Parathyroid adenoma (tissue), 2 donors: ENCODE results near the gene ARHGAP8.

Source experiments
- H2AFZ ChIP-seq: fragments of 300-600 bp; sonication (generic); one replicate; pipeline ENCODE4 v1.7.0; 2017; ENCODE audit warnings: antibody characterized with exemption, mild to moderate bottlenecking
- H3K27ac ChIP-seq: fragments of 300-600 bp; sonication (generic); one replicate; pipeline ENCODE4 v1.7.0; 2017
- H3K27me3 ChIP-seq: fragments of 300-600 bp; sonication (generic); one replicate; pipeline ENCODE4 v1.7.0; 2017; ENCODE audit warnings: low read length; ENCODE audit not compliant: control insufficient read depth, insufficient read depth
- H3K36me3 ChIP-seq: fragments of 300-600 bp; sonication (generic); one replicate; pipeline ENCODE4 v1.7.0; 2017; ENCODE audit warnings: low read length; ENCODE audit not compliant: control insufficient read depth, insufficient read depth
- H3K4me1 ChIP-seq: fragments of 300-600 bp; sonication (generic); one replicate; pipeline ENCODE4 v1.7.0; 2017; ENCODE audit warnings: control low read depth
- H3K4me2 ChIP-seq: fragments of 300-600 bp; sonication (generic); one replicate; pipeline ENCODE4 v1.7.0; 2017; ENCODE audit warnings: low read length
- H3K4me3 ChIP-seq: fragments of 300-600 bp; sonication (generic); one replicate; pipeline ENCODE4 v1.7.0; 2017; ENCODE audit warnings: low read depth, low read length
- H3K79me2 ChIP-seq: fragments of 300-600 bp; sonication (generic); one replicate; pipeline ENCODE4 v1.7.0; 2017; ENCODE audit warnings: control low read depth
- H3K9ac ChIP-seq: fragments of 300-600 bp; sonication (generic); one replicate; pipeline ENCODE4 v1.7.0; 2017; ENCODE audit warnings: mild to moderate bottlenecking
- H3K9me3 ChIP-seq: fragments of 300-600 bp; sonication (generic); one replicate; pipeline ENCODE4 v1.7.0; 2017; ENCODE audit warnings: low read length; ENCODE audit not compliant: control insufficient read depth
- TF ChIP-seq, protein P1 (sequence below): fragments of 300-600 bp; sonication (generic); IDR thresholded peaks from one replicate; pipeline ENCODE4 v1.7.0; 2017; ENCODE audit warnings: antibody characterized with exemption, mild to moderate bottlenecking
- donor health status: primary hyperparathyroidism.

The ARHGAP8 gene

DNA sequence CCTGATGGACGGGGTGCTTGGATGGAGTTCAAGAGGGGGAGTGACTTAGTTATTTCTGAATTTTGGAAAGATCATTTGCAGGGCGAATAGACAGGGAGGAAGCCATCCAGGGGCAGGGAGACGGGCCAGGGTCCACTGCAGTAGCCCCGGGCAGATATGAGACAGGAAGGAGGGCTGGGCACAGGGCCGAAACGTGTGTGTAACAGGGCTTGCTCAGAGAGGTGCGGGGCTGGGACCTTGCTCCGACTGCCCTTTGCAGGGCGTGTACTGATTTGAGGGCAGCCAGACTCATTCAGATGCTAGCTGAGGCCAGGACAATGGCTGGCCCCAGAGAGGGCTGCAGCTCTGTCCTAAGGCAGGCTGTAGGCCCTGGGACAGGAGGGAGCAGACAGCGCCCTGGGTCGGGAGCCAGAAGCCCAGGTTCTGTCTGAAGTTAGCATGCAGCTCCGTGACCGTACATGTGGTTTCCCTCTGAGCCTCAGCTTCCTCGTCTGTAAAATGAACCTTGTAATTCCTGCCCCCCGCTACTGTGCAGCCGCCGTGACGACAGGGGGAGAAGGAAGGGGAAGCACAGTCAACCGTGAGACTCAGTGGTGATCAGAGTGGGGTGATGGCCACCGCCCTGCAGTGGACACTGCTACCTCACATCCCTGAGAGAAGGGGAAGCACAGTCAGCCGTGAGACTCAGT is 154.0 kb downstream of the ARHGAP8 start:
- Histone ChIP-seq H3K9me3 (peaks cover 7% of the 10 kb centered on the region), H3K4me2 (no peak overlapping the region), H3K27me3 (no peaks in the 10 kb centered on the region), H3K27ac (no peak overlapping the region), H2AFZ (no peak overlapping the region), H3K79me2 (no peaks in the 10 kb centered on the region), H3K36me3 (no peaks in the 10 kb centered on the region), H3K9ac (no peak overlapping the region), H3K4me3 (no peak overlapping the region), H3K4me1 (no peaks in the 10 kb centered on the region)
- TF ChIP-seq, protein P1, sequence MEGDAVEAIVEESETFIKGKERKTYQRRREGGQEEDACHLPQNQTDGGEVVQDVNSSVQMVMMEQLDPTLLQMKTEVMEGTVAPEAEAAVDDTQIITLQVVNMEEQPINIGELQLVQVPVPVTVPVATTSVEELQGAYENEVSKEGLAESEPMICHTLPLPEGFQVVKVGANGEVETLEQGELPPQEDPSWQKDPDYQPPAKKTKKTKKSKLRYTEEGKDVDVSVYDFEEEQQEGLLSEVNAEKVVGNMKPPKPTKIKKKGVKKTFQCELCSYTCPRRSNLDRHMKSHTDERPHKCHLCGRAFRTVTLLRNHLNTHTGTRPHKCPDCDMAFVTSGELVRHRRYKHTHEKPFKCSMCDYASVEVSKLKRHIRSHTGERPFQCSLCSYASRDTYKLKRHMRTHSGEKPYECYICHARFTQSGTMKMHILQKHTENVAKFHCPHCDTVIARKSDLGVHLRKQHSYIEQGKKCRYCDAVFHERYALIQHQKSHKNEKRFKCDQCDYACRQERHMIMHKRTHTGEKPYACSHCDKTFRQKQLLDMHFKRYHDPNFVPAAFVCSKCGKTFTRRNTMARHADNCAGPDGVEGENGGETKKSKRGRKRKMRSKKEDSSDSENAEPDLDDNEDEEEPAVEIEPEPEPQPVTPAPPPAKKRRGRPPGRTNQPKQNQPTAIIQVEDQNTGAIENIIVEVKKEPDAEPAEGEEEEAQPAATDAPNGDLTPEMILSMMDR, result no peak

DNA sequence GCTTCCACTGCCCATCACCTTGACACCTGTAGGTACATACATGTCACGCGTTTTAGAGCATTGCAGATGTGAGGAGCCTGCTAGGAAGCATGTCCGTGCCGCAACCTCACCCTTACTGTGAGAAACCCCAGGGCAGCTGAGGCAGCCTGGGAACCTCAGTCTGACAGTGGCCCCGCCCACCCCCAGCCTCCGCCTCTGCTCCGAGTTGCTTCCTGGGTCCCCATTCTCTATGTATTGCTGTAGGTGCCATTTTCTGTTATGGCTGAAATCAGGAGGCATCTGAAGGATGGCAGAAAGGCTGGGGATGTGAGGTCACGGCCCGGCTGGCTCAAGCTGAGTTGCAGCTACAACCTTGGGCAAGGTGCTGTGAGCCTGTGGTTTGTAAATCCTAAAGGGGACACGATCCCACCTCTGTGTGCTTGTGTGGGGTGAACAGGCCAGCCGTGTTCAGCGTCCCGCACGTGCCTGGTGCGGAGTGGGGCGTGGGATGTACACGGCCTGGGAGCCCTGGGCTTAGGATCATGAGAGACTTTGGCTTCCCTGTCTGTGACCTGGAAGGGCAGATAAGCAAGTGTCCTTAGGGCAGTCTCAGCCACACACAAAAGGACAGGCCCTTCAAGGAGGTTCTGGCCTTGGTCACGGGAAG is 154.7 kb downstream of the ARHGAP8 start:
- no peaks in the 10 kb centered on the region for H3K27me3 ChIP-seq

DNA sequence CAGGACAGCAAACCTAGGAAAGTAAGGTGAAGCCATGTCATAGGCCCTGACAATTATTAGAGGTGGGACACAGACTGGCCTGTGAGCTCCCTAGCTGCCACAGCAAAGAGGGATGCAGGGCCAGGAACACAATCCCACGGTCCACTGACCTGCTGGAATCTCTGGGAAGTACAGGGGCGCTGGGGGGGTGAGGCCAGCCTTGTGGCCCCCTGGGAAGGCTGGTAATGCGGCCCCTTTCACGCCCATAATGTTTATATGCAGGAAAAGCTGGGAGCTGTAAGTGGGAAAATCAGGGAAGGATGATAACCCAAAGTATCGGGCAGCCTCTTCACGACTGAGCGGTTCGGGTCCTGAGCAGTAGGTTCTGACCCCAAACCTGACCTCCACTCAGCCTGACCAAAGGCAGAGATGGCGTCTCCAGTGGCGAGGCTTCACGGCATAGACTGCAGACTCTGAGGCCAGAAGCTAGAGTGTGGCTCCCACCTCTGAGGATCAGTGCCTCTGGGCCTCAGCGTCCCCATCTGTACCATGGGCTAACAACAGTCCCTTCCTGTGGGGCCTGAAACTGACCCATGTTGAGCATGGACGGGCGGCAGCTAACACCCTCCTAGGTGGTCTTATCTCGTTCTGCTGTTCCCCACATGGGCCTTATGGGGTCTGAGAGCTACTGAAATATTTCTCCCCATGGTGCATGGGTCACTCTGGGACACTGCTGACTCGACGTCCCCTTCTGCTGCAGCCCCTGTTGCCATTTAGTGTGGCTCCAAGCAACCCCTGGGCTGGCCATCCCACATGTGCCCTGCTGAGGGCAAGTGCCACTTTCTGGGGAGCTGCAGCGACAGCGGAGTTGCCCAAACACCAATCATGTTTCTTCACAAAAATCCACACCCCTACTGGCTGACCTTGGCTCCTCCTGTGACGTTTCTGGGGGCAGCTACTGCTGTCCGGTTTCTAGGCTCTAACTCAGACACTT is 155.7 kb downstream of the ARHGAP8 start:
- TF ChIP-seq, protein P1, result no peak
- H3K27ac ChIP-seq, result no peak overlapping the region
- H3K4me2 ChIP-seq, result no peak overlapping the region
- H2AFZ ChIP-seq, result no peak overlapping the region
- no peaks in the 10 kb centered on the region for H3K27me3 ChIP-seq
- H3K4me3 ChIP-seq, result no peak overlapping the region
- H3K9me3 ChIP-seq, result no peaks in the 10 kb centered on the region
- H3K4me1 ChIP-seq, result no peaks in the 10 kb centered on the region
- H3K79me2 ChIP-seq, result no peaks in the 10 kb centered on the region
- no peaks in the 10 kb centered on the region for H3K36me3 ChIP-seq
- no peak overlapping the region for H3K9ac ChIP-seq

More for the DNA sequence above, 154.7 kb downstream of the ARHGAP8 start:
- TF ChIP-seq, protein P1, result no peak
- Histone ChIP-seq H3K4me2 (no peak overlapping the region), H3K79me2 (no peaks in the 10 kb centered on the region), H3K9me3 (peaks cover 1% of the 10 kb centered on the region), H3K9ac (no peak overlapping the region), H2AFZ (no peak overlapping the region), H3K4me1 (no peaks in the 10 kb centered on the region), H3K4me3 (no peak overlapping the region), H3K36me3 (no peaks in the 10 kb centered on the region), H3K27ac (no peak overlapping the region)

DNA sequence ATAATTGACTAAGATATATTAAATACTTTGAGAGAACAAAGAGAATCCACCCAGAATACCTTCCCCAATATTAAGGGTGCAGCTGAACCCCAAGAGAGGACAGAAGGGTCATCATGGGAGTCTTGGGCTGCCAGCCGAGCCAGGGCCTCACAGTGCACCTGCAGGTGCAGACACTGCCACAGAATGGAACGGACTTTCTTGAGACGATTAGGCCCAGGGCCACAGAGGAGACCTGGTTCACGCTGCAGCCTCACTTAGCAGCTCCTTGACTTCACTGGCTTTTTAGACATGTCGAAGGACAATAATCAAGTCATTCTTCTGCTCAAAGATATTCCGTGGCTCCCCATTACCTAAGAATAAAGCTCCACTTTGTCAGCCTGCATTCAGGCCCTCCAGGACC is 156.9 kb downstream of the ARHGAP8 start:
- no peak overlapping the region for H2AFZ ChIP-seq
- no peak overlapping the region for H3K4me3 ChIP-seq
- H3K4me1 ChIP-seq, result no peaks in the 10 kb centered on the region
- no peaks in the 10 kb centered on the region for H3K27me3 ChIP-seq
- H3K9ac ChIP-seq, result no peak overlapping the region
- no peak overlapping the region for H3K4me2 ChIP-seq
- no peaks in the 10 kb centered on the region for H3K79me2 ChIP-seq
- TF ChIP-seq, protein P1, result no peak
- H3K27ac ChIP-seq, result no peak overlapping the region
- H3K36me3 ChIP-seq, result no peaks in the 10 kb centered on the region
- no peaks in the 10 kb centered on the region for H3K9me3 ChIP-seq
